Ovary (tissue), 9 donors: Measurements from ENCODE around the gene ADGRE2. TPM values are rescaled to one million over a fixed set of nuclear protein-coding genes. Genes with fewer than 3 reads are reported as not detected.
A peak's percentile ranks its signal among the peaks of the same experiment; 100 is the strongest.

Experiments used
- DNase-seq, 5 donors: peaks; one replicate each; pipeline ENCODE4 v3.0.0-alpha.2; 2019 to 2020
- H3K27ac ChIP-seq, 2 donors: fragments of 200-600 bp; one replicate each; pipeline versions ENCODE4 v1.5.1 to v1.8.0; 2019 to 2022
- H3K27me3 ChIP-seq: fragments of 200-600 bp; one replicate; pipeline ENCODE4 v1.8.0; 2022
- H3K36me3 ChIP-seq: fragments of 200-600 bp; sonication (generic); one replicate; pipeline ENCODE4 v1.5.1; 2019
- H3K4me1 ChIP-seq: one replicate; pipeline ENCODE4 v1.8.1; 2013; ENCODE audit warnings: mild to moderate bottlenecking, moderate library complexity; ENCODE audit not compliant: insufficient read depth
- H3K4me3 ChIP-seq: fragments of 200-600 bp; sonication (generic); one replicate; pipeline ENCODE4 v1.5.1; 2017
- H3K9me3 ChIP-seq, 2 donors: fragments of 200-600 bp in 1 of 2; sonication (generic) in 1 of 2; one replicate each; pipeline versions ENCODE4 v1.5.1 to v1.8.1; 2013 to 2019; ENCODE audit warnings: mild to moderate bottlenecking in 1 of 2, moderate library complexity in 1 of 2
- EP300 ChIP-seq: sonication (generic); formaldehyde crosslinking; IDR thresholded peaks from one replicate; pipeline ENCODE4 v1.6.1; 2017; ENCODE audit warnings: antibody characterized with exemption
- POLR2A ChIP-seq: fragments of 450-650 bp; IDR thresholded peaks from one replicate; pipeline ENCODE4 v1.6.1; 2017; ENCODE audit warnings: antibody characterized with exemption, mild to moderate bottlenecking, moderate library complexity
- WGBS, 3 donors: extraction: QIAGEN DNeasy Blood & Tissue Kit in 1 of 3; methylation state at CpG; one replicate each; pipeline versions ENCODE4 v1.1.5 to v1.1.7; 2013 to 2017; 5-methylcytosine and 5-hydroxymethylcytosine counted together
- intact Hi-C, 4 donors: fragments of 100-400 bp; cut with DNase I; formaldehyde crosslinking; loops; one replicate each; pipeline versions ENCODE4 v1.11.0 to v1.15.1; 2022 to 2023
- polyA plus RNA-seq, 2 donors: library from polyadenylated mRNA; stranded (reverse); fragments of 200-250 nt in 1 of 2; fragments of 350-450 nt in 1 of 2; fragmentation: Illumina TruSeq in 1 of 2; extraction: RNeasy Lipid Tissue Mini Kit (QIAGEN cat#74804) in 1 of 2; gene quantifications; one replicate each; pipeline ENCODE4 v1.2.3, GENCODE V29; 2013 to 2014
- total RNA-seq, 7 donors: library from RNA; depleted of rRNA in 2 of 7; stranded (reverse); fragments of >200 nt in 2 of 7; fragmentation: NEBNext Ultra II Directional in 3 of 7; extraction: Animal tissue kit (Norgen Biotek cat#: 25700) in 3 of 7; gene quantifications; one replicate each; pipeline versions ENCODE4 v1.1.0 to v1.2.4, GENCODE V29; 2016 to 2023
- TF ChIP-seq, protein P1 (sequence below), 3 donors: fragments of 450-650 bp in 2 of 3; fragments of 200-600 bp in 1 of 3; IDR thresholded peaks; one replicate each; pipeline versions ENCODE4 v1.5.1 to v1.8.0; 2016 to 2022; ENCODE audit warnings: antibody characterized with exemption in 3 of 3, mild to moderate bottlenecking in 1 of 3
- donor health status: DM: no; HTN: no; CAD: no; lungs with moderate emphysema.
- donor health status: DM: no; HTN: no; CAD: no.
- donor health status: Bipolar disorder and iron deficiency.
- donor health status: DM: yes; HTN: yes; CAD: no.
- donor health status: DM: no; HTN: no; CAD: no.
- donor health status: DM: yes; HTN: yes; CAD: no.

The ADGRE2 gene
- total and polyA plus RNA-seq, 9 donors: 0.24 to 4.2 (median 1.0) TPM

- no peak for DNase-seq
- H3K27ac ChIP-seq: no peak overlapping the region
- no peak for TF ChIP-seq POLR2A
- TF ChIP-seq, protein P1, sequence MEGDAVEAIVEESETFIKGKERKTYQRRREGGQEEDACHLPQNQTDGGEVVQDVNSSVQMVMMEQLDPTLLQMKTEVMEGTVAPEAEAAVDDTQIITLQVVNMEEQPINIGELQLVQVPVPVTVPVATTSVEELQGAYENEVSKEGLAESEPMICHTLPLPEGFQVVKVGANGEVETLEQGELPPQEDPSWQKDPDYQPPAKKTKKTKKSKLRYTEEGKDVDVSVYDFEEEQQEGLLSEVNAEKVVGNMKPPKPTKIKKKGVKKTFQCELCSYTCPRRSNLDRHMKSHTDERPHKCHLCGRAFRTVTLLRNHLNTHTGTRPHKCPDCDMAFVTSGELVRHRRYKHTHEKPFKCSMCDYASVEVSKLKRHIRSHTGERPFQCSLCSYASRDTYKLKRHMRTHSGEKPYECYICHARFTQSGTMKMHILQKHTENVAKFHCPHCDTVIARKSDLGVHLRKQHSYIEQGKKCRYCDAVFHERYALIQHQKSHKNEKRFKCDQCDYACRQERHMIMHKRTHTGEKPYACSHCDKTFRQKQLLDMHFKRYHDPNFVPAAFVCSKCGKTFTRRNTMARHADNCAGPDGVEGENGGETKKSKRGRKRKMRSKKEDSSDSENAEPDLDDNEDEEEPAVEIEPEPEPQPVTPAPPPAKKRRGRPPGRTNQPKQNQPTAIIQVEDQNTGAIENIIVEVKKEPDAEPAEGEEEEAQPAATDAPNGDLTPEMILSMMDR (IDR thresholded peaks at IDR 0.05): no peak
- TF ChIP-seq EP300: no peak
- H3K4me1 ChIP-seq: no peaks in the 10 kb centered on the region
- intact Hi-C loops: no loop called here
- WGBS, 3 donors: 92 to 94% (median 94%) methylated on average over 5 of the region's 5 CpGs
- no peaks in the 10 kb centered on the region for H3K9me3 ChIP-seq
- peaks cover 5% of the 10 kb centered on the region for H3K36me3 ChIP-seq
- no peaks in the 10 kb centered on the region for H3K27me3 ChIP-seq
- H3K4me3 ChIP-seq: no peak overlapping the region
These were observed 82.9 kb downstream of the ADGRE2 start for GRCh38 chr19:14695471-14695870.

DNA sequence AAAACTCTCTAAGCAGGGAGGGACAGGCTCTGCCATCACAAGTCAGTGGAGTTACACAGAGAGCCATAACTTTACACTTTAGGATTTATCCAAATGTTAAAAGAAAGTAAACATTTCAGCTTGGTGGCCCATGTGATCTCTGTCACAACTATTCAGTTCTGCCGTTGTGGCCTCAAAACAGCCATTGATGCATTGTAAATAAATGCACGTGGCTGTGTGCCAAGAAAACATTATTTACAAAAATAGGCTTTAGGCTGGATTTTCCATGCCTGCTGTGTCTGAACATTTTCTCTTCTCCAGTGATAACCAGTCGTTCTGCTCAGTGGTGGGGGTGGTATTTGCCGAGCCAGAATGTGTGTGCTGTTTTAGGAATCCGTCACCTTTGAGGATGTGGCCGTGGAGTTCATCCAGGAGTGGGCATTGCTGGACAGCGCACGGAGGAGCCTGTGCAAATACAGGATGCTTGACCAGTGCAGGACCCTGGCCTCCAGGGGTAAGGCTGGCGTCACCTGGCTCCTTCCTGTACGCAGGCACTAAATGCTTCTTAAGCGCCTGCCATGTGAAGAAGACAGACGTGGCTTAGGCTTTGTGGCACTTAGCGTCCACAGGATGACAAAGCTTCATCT is 83.6 kb downstream of the ADGRE2 start:
- Histone ChIP-seq H3K4me1 (no peaks in the 10 kb centered on the region), H3K27me3 (no peaks in the 10 kb centered on the region), H3K36me3 (peaks cover 5% of the 10 kb centered on the region), H3K9me3 (no peaks in the 10 kb centered on the region), H3K4me3 (no peak overlapping the region), H3K27ac (no peak overlapping the region)
- WGBS, 3 donors: 83 to 85% (median 85%) methylated on average over 13 of the region's 13 CpGs
- intact Hi-C loops: no loop called here
- no peak for TF ChIP-seq EP300
- TF ChIP-seq, protein P1 (IDR thresholded peaks at IDR 0.05): no peak
- no peak for TF ChIP-seq POLR2A
- no peak for DNase-seq

DNA sequence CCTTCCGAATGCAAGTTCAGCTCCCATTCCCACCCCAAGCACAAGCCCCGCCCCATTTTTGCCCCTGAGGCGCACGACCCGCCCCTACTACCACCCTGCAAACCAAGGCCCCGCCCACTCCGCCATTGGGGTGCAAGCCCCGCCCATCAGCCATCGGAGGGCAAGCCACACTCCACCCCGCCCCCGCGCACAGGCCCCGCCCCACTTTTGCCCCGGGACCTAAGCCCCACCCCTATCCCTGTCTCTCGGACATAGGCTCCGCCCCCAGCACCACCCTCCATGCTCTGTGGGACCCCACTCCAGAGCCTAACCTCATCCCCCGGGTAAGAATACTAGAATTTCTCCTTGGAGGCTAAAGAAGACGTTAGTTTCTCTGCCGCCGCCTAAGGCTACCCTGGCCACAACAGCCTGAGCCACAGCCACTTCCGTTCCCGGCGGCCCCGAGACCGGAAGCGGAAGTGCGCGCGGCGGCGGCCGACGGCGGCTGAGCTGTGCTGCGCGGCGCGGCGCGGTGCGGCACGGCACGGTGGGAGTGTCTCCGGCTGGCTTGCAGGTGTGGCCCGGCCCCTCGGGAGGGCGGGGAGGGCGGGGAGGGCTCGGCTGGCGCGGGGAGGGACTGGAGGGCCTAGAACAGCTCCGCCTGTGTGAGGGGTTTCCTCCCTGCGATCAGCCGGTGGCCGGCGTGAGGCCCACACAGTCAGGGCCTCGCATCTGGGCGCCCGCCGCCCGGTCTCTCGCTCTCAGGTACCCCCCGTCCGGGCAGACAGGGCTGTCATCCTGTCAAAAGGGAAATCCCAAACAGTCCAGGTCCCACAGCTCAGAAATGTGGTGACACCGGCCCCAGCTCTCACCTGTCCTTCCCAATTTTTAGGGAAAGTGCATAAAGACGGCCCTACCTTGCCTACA is 88.5 kb downstream of the ADGRE2 start, which contains the start of gene ZNF333:
Gene ZNF333 (plus strand): TSS at position 451 of the 906 bp plus-strand sequence. CDS start 3,444 bp downstream, outside the sequence.
- H3K4me1 ChIP-seq: no peaks in the 10 kb centered on the region
- intact Hi-C loops: no loop called here
- peak within 1 kb of the TSS; percentile 56 to 93 for H3K27ac ChIP-seq
- WGBS, 3 donors: 0 to 2% (median 0%) methylated on average over 31 to 66 of the region's 66 CpGs
- peak within 1 kb of the TSS; percentile 86 for H3K4me3 ChIP-seq
- peak; percentile 93 to 98 (median 96) for DNase-seq
- peak; percentile 48 for TF ChIP-seq POLR2A
- TF ChIP-seq, protein P1 (IDR thresholded peaks at IDR 0.05): no peak
- no peaks in the 10 kb centered on the region for H3K27me3 ChIP-seq
- no peaks in the 10 kb centered on the region for H3K9me3 ChIP-seq
- H3K36me3 ChIP-seq: no peaks in the 10 kb centered on the region

DNA sequence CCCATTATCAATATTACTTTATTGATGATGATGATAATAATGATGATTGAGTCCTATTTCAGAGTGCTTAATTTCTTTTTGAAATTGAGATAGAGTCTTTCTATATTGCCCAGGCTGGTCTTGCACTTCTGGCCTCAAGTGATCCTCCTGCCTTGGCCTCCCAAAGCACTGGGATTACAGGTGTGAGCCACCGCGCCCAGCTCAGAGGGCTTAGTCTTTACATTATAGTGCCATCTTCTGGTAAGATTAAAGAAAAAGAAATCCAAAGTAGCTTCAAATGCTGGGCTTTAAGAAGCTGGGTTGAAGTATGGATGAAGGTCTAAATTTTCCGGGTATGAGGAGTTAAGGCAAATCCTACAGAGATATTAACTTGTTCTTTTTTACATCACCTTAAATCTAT is 91.9 kb downstream of the ADGRE2 start:
- WGBS, 3 donors: 30 to 49% (median 41%) methylated on average over 3 of the region's 3 CpGs
- intact Hi-C loops: no loop called here
- no peak overlapping the region for H3K4me3 ChIP-seq
- DNase-seq: no peak
- TF ChIP-seq POLR2A (no peak), EP300 (no peak)
- H3K4me1 ChIP-seq: no peaks in the 10 kb centered on the region
- no peaks in the 10 kb centered on the region for H3K27me3 ChIP-seq
- no peaks in the 10 kb centered on the region for H3K36me3 ChIP-seq
- no peak overlapping the region for H3K27ac ChIP-seq
- no peaks in the 10 kb centered on the region for H3K9me3 ChIP-seq
